HG03442 (cell line): ENCODE measurements around the gene PDE10A.
"Not testable (repeated sequence)": the region's sequence is repeated elsewhere in the genome, so short reads cannot be mapped to it uniquely, and the experiment has no call there.

Experiments used
- ATAC-seq: cut with Tn5 transposase; IDR thresholded peaks from one replicate; pipeline ENCODE4 v1.9.1; 2021; ENCODE audit warnings: mild to moderate bottlenecking, moderate library complexity; ENCODE audit not compliant: unreplicated experiment

Gene PDE10A

DNA sequence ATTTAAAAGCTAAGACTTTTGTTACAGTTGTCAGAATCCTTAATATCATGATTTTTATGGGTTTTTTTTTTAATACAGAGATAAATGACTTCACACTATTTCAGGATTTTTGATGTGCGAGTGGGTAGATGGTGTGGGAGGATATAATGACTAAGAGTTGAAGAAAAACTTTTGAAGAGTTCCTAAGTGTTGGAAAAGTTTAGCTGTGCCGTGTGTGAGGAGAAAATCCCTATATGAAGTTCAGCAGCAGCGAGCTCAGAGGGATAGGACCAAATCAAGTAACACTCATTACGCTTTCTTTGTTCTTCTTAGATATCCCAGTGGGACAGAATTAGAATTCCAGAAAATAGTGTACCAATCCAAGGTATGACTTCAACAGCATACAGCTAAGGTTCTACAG lies 34.1 kb downstream of the PDE10A start:
- no peak for ATAC-seq

DNA sequence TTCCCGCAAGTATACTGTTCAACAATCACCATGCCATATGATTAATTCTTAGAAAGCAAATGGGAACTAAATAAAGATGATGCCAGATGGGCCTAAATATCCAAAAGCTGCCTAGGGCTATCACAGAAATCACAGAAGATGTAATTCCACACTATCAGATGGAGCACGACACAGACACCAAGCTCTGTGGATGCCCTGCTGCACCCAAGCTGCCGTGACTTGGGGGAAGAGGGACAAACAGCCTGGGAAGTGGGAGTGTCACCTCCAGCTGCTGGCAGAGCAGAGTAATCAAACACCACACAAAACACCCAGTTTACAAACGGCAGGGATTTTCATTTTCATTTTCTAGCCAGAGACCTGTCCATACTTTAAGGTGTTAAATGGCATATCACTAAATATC lies 35.7 kb downstream of the PDE10A start:
- ATAC-seq: no peak

DNA sequence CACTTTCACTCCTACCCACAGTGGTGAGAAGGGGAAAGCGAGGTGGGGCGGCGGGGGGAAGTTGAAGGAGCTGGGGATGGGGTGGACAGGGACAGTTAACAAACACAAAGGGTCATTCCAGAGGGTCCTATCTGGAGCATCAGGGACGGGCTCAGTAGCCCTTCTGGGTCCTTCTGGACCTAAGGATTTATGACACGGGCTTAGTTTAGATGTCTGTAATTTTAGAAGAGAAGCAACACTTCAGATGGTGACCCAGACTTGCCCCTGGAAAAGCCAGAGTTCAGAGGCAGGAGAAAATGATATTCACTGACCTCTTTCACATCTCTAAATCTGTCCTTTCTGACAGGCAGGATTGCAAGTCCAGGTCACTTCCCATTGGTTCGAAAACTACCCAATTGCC lies 36.3 kb downstream of the PDE10A start:
- ATAC-seq: no peak

DNA sequence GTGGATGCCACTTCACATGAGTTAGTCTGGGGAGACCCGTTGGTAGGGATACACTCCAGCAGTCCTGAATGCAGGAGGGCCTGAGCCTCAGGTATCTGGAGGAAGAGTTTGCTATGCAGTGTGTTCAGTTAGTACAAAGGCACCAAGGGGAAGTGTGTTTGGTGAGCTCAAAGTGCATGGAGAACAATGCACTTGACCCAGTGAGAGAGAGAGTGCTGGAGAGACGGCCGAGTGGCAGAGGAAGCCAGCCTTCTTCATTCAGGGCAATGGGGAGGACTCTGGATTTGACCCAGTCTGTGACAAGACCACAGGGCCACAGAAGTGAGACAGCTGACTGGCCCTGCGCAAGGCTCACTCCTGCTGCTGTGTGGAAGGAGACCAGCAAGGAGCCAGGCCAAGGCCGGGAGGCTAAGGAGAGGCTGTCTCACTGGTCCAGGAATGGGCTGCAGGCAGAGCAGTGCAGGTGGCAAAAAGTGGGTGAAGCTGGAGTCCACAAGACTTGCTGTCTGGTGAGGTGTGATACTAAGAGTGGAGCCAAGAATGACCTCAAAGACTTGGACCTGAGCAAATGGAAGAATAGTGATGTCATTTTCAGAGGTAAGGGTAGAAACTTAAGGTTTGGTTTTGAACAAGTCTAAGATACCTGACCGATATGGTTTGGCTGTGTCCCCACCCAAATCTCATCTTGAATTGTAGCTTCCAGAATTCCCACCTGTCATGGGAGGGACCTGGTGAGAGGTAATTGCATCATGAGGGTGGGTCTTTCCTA lies 38.0 kb downstream of the PDE10A start:
- no peak for ATAC-seq

DNA sequence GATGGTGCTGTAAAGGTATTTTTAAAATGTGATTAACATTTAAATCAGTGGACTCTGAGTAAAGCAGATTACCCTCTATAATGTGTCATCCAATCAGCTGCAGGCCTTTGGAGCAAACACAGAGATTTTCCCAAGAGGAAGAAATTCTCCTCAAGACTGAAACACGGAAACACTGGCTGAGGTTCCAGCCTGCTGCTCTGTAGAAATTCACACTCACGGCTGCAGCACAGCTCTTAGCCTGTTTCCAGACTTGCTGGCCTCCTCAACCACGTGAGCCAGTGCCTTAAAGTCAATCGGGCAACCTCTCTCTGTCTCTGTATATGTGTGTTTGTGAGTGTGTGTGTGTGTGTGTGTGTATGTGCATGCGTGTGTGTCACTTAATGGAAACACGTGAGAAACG lies 41.1 kb downstream of the PDE10A start:
- ATAC-seq: no peak

DNA sequence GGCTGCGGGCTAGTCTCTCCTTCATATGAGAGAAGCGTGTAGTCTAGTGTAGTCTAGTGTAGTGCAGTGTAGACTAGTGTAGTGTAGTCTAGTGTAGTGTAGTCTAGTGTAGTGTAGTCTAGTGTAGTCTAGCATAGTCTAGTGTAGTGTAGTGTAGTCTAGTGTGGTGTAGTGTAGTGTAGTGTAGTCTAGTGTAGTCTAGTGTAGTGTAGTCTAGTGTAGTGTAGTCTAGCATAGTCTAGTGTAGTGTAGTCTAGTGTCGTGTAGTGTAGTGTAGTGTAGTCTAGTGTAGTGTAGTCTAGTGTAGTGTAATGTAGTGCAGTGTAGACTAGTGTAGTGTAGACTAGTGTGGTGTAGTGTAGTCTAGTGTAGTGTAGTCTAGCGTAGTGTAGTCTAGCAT lies 44.1 kb downstream of the PDE10A start:
- ATAC-seq: not testable (repeated sequence)

DNA sequence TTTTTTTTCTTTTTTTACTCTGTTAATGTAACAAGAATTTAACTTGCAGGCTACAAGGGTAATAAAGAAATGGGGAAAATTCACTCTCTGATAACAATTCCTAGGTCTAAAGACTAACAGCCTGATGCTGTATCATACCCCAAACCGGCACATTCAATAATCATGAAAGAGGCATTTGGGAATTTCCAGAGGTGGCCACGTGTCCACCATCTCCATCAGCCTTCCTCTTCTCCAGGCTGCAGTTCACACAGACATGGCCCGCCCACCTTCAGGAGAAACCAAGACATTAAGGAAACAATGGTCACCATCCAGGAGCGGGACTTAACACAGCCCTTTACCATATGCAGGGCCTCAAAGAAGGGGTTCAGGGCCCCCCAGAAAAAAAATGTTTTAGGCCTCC lies 44.8 kb downstream of the PDE10A start:
- ATAC-seq: no peak

DNA sequence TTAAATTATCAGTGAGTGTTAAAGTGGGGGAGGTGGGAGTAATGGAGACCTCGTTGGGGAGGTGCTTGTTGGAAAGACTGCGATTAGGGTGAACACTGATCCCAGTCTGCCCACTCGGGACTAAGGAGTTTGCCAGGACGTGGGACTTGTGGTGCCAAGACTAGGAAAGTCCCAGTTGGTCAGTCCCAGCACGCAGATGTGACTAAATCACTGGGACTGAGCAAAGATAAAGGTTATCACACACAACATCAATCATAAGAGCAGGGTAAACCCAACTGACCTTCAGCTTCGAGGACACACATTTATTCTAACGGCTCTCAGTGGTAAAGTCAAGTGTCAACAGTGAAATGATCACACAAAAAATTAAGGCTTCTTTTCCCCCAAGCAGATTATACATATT lies 45.5 kb downstream of the PDE10A start:
- no peak for ATAC-seq

DNA sequence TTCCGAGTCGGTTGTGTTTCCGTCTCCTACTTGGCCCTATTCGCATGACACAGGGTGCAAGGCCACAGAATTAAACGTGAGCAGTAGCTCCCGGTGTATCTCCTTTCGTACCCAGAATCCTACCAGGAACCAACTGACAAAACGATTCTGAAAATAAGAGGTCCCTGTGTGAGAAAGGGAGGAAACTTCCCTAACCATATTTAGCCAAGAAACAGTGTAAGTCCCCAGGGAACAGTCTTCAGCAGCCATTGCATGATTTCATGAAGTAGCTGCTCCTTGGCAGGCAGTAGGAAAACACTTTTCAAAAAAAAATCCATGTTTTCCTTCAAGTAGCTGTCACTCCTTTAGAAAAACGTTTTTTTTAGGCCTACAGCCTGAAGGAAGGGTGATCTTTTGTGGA lies 46.9 kb downstream of the PDE10A start:
- ATAC-seq: peak; percentile 13

DNA sequence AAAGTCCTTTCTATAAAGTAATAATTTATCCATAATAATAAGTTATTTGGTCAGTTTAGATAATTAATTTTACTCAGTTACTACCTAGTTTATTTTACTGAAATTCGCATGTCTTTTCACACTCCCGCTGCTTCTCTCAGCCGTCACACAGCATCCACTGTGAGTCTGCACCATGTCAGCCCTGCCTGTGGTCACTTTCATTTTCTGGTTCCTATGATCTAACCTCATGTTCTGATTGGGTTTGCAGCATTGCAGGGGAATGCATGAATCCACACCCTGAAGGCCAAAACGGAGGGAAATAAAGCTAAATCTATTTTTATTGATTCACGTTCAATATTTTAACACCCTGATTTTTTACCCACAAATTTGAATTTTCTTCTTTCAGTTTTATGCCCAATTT lies 47.4 kb downstream of the PDE10A start:
- ATAC-seq: peak; percentile 75

DNA sequence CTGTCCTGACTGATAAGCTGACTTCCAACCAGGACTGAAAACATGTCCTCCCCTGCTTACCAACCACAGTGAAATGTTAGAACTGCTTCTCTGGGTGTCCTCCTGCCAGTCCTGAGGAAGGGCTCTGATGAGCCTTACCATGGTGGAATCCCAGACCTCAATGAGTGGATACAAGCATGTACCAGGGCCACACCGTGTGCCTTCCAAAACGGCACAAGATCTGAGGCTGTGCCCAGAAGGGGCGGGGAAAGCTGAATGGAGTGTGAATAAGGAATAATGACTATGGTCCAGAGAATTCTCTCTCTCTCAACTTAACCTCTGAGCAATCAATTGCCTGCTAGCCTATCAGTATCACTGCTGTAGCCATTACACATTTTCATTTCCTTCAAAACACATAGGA lies 51.7 kb downstream of the PDE10A start:
- no peak for ATAC-seq

DNA sequence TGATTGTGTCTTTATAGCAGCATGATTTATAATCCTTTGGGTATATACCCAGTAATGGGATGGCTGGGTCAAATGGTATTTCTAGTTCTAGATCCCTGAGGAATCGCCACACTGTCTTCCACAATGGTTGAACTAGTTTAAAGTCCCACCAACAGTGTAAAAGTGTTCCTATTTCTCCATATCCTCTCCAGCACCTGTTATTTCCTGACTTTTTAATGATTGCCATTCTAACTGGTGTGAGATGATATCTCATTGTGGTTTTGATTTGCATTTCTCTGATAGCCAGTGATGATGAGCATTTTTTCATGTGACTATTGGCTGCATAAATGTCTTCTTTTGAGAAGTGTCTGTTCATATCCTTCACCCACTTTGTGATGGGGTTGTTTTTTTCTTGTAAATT lies 54.5 kb downstream of the PDE10A start:
- ATAC-seq: not testable (repeated sequence)

DNA sequence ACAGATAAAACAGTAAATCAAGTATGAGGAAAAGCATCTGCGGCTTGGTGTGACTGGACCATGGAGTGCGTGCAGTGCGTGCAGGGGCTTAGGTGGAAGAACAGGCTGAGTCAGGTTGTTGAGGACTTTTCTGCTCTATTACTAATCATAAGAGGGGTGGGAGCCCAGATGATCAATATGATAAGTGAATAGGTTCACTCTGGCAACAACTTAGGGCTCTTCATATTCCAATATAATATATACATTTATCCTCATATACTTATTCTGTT lies 56.4 kb downstream of the PDE10A start:
- ATAC-seq: no peak

DNA sequence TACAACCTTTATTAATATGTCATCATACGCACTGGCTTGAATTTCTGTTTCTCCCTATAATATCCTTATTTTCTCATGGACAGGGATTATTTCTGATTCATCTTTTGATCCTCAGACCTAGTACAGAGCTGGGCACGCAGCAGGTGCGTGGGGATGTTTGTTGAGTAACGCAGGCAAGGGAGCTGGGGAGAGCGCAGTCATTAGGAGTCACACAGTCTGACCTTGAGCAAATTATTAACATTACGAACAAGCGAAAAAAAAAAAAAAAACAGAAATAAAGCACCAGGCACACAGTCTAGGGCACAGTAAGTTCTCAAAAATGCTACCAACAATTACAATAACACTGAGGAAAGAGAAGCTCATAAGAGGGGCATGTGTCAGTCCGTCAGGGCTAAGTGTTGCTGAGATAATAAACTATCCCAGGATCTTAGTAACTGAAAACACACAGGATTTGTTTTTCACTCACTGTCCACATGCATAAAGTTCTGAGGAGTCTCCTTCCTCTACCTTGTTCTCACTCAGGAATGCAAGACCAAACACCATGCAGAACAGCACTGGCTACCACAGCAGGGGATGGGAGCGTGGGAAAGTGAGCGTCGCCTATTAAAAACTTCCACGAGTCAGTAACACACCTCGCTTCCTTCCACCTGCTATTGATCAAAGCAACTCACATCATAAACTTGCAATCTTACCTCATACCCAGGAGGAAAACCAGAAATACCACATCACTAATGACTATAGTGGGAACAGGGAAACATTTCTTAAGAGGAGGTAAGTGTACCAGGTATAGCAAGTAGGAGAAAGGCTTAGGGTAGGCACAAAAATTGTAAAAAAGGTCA lies 56.9 kb downstream of the PDE10A start:
- ATAC-seq: no peak

DNA sequence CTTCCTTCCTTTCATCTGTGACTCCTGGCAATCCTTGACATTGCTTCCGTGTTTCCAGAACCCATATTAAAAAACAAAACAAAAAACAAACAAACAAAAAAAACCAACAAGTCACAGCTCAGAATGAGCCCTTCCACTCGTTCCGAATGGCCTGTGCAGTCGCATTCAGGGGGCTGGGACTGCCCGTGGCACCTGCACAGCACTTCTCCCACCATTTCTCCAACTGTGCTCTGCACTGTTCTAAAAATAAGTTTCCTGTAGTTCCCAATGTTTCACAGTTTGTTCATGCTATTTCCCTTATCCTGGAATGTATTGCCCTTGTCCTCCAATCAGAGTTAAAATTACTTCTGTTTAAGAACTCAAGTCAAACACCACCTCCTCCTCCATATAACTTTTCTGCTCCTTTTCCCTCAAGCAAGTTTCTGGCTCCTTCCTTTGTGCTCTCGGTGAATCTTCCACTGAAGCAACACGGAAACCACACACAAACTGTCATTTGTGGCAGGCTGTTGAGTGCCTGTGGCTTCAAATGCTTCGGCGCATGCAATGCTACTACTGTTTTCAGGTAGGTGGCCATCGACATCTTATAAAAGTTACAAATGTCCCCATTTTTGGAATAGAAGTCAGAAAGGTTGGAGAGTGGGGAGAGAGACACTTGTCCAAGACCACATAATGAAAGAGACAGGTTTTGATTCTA lies 57.7 kb downstream of the PDE10A start:
- no peak for ATAC-seq

DNA sequence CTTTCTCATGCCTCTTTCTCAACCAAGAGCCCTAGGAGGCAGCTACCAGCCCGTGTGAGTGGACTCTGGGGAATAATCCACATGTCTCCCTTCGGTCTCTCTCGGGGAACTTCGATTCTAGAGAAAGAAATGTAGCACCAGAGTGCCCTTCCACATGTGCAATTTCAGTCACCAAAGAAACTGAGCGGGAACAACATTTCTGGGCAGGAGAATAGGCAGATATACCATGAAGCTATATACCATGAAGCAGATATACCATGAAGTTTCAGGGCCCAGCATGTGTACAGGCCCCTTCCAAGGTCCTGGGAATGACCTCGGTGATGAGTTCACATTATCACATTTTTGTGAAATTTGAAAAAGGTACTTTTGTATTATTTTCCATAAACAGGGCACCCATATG lies 60.8 kb downstream of the PDE10A start:
- ATAC-seq: no peak

DNA sequence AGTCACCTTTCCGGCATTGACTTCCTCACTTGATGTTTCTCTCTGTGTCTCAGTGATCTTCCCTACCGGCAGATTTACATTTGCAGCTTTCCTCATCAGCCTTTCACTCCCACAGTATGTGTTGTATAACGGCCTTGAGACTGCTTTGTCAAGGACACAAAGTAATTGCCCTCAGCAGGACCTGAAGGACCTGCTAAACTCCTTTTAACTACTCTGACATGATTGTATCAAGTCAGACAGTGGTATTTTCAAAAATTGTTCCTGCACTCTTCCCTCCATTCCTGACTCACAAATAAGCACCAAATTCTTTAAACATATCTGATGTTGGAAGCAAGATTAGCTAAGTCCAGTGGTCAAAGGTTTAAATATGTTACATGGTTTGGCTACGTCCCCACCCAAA lies 62.4 kb downstream of the PDE10A start:
- no peak for ATAC-seq

DNA sequence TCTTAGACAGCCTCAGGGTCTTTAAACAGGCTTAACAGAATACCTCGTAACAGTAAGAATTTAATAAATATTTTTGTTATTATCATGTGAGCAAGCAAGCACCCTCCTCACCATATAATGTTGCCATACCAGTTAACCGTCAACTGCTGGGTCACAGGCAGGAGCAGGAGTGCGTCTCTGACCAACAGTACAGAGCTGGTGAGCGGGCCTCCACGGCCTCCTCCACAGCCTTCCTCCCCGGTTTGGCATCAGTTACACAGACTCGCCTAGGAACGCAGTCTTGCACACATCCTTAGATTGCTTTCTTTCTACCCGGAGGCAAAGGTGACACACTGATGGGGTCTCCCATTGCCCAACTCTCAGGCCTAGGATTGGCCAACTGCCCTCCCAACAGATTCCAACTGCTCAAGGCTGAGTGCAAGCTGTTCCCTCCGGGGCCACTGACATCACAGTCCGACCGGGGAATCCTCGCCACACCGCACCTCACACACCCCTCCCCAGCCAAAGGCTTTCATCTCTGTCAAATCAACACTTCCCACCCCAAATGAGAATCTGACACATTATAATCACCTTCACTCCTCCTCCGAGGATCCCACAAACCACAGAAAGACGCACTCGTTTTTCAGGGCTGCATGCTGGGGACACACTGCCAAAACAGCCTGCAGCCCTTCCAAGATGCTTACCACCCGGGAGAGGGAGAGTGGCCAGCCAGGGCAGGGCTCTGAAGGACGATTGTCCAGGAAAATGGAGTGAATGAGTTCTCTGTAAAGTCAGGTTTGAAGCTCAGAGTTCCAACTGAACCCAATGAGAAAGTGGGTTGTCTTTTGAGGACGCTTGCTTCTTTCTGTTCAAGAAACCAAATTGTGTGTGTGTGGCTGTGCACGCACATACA lies 63.2 kb downstream of the PDE10A start:
- no peak for ATAC-seq

DNA sequence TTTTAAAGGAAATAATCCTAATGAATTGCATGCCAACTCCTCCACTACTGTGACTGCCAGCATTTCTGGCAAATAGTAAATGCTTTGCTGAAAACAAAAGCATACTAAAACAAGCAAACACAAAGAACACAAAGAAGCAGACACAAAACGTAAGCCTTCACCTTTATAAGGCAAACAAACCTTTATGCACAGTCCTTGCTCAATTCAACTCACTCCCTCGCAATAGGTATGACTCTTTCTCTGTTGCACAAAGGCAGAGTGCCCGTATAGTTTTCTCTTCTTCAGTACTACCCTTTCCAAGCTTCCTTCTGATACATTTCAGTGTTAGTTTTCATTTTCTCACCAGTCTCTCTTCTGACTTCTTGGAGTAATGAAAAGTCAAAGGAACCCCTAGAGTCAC lies 63.9 kb downstream of the PDE10A start:
- ATAC-seq: no peak

DNA sequence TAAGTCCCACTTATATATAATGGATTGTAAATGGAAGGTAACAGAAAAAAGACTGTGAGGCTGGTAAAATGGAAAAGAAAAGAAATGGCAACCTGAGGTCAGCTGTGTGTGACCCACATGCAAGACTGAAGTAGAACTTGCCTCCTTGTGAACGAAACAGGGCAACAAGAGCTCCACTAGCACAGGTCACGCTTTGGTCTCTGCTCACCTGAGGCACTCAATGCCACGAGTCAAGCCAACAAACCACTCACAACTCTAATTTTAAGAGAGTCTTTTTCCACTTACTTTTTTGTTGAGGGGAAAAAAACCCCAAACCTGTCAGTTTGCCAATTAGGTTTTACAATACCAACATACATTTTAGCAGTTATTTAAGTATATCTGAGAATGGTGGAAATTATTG lies 65.2 kb downstream of the PDE10A start:
- ATAC-seq: no peak
